CD4-positive, alpha-beta T cell treated with Interleukin-15 for 4 hours (primary cell): ENCODE results near the gene METTL16.

Source experiments
- DNase-seq: peaks from one replicate; pipeline ENCODE4 v3.0.0-alpha.2; 2020; ENCODE audit warnings: low spot score

METTL16 gene

GRCh38 chr17:2395258-2396181 is 116.2 kb downstream of the METTL16 start:
- DNase-seq: no peak

GRCh38 chr17:2394775-2395201 is 116.9 kb downstream of the METTL16 start:
- no peak for DNase-seq

- no peak for DNase-seq
Observed at GRCh38 chr17:2393954-2394749, 117.5 kb downstream of the METTL16 start.

GRCh38 chr17:2393174-2393953 is 118.3 kb downstream of the METTL16 start:
- DNase-seq: peak; percentile 91

- peak; percentile 97 for DNase-seq
Observed at GRCh38 chr17:2392252-2393173, 119.2 kb downstream of the METTL16 start.

- no peak for DNase-seq
Observed at GRCh38 chr17:2391597-2392251, 120.0 kb downstream of the METTL16 start.

GRCh38 chr17:2390199-2390836 is 121.4 kb downstream of the METTL16 start:
- DNase-seq: no peak

- no peak for DNase-seq
Observed at GRCh38 chr17:2388683-2389055, 123.0 kb downstream of the METTL16 start.

- no peak for DNase-seq
Observed at GRCh38 chr17:2388020-2388682, 123.5 kb downstream of the METTL16 start.

GRCh38 chr17:2387086-2388019 is 124.3 kb downstream of the METTL16 start:
- no peak for DNase-seq

GRCh38 chr17:2386400-2387085 is 125.1 kb downstream of the METTL16 start:
- no peak for DNase-seq

- no peak for DNase-seq
Observed at GRCh38 chr17:2385240-2386210, 126.2 kb downstream of the METTL16 start.

GRCh38 chr17:2384439-2385127 is 127.1 kb downstream of the METTL16 start:
- no peak for DNase-seq

- DNase-seq: no peak
Observed at GRCh38 chr17:2383628-2384167, 128.0 kb downstream of the METTL16 start.

- no peak for DNase-seq
Observed at GRCh38 chr17:2380950-2381649, 130.6 kb downstream of the METTL16 start.
